Breast epithelium (tissue), 3 donors: ENCODE measurements around the gene ACSL3.

Experiments used
- POLR2A ChIP-seq: fragments of 450-650 bp; IDR thresholded peaks from one replicate; pipeline ENCODE4 v1.6.1; 2016; ENCODE audit warnings: antibody characterized with exemption, mild to moderate bottlenecking, moderate library complexity
- POLR2AphosphoS5 ChIP-seq, 3 donors: sonication (generic); formaldehyde crosslinking; IDR thresholded peaks; one replicate each; pipeline ENCODE4 v1.6.1; 2017; ENCODE audit warnings: antibody characterized with exemption in 3 of 3

DNA sequence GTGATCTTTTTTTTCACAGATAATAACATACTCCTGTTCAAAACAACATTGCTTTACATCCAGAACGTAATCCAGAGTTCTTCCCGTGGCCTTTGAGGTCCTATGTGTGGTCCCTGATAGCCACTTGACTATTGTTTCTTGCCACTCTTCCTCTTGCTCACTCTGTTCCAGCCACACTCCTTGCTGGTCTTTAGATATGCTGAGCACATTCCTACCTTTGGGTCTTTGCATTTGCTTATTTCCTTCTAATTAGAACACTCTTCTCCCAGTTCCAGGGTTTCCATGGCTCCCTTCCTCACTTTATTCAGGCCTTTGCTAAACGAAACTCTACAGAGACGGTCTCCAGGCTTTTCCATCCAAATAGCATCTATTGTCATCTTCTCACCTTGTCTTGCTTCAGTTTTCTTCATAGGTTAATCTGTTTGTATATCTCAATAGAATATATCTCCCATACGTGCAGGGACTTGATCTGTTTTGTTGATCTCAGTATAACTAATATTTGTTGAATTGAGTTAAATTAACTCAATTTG, 59.9 kb downstream of the ACSL3 start:
- no peak for TF ChIP-seq POLR2A
- no peak for TF ChIP-seq POLR2AphosphoS5 (IDR thresholded peaks at IDR 0.05)
